GM19395 (cell line): ENCODE data around the gene LRRC71.

ENCODE experiments used
- ATAC-seq: cut with Tn5 transposase; IDR thresholded peaks from one replicate; pipeline ENCODE4 v1.9.1; 2021; ENCODE audit warnings: mild to moderate bottlenecking, moderate library complexity; ENCODE audit not compliant: unreplicated experiment

Gene LRRC71

GRCh38 chr1:156945881-156946661 lies 25.6 kb downstream of the LRRC71 start:
- no peak for ATAC-seq

GRCh38 chr1:156947127-156947526 lies 26.7 kb downstream of the LRRC71 start:
- no peak for ATAC-seq

GRCh38 chr1:156947818-156948525 lies 27.5 kb downstream of the LRRC71 start:
- no peak for ATAC-seq

- no peak for ATAC-seq
Measured at GRCh38 chr1:156948708-156949107, 28.3 kb downstream of the LRRC71 start.

- no peak for ATAC-seq
Measured at GRCh38 chr1:156949127-156949526, 28.7 kb downstream of the LRRC71 start.

- no peak for ATAC-seq
Measured at GRCh38 chr1:156951371-156951770, 30.9 kb downstream of the LRRC71 start.

GRCh38 chr1:156953571-156953970 lies 33.1 kb downstream of the LRRC71 start:
- ATAC-seq: no peak

- no peak for ATAC-seq
Measured at GRCh38 chr1:156956333-156956732, 35.9 kb downstream of the LRRC71 start.

- no peak for ATAC-seq
Measured at GRCh38 chr1:156957634-156958033, 37.2 kb downstream of the LRRC71 start.

- no peak for ATAC-seq
Measured at GRCh38 chr1:156958247-156958714, 37.8 kb downstream of the LRRC71 start.

GRCh38 chr1:156959414-156959813 lies 39.0 kb downstream of the LRRC71 start:
- no peak for ATAC-seq

GRCh38 chr1:156959925-156960324 lies 39.5 kb downstream of the LRRC71 start:
- ATAC-seq: no peak

- ATAC-seq: no peak
Measured at GRCh38 chr1:156961709-156962108, 41.3 kb downstream of the LRRC71 start.

- ATAC-seq: no peak
Measured at GRCh38 chr1:156963621-156964020, 43.2 kb downstream of the LRRC71 start.

- ATAC-seq: no peak
Measured at GRCh38 chr1:156964441-156964840, 44.0 kb downstream of the LRRC71 start.

GRCh38 chr1:156969496-156969895 lies 49.1 kb downstream of the LRRC71 start:
- ATAC-seq: no peak

GRCh38 chr1:156970017-156970416 lies 49.6 kb downstream of the LRRC71 start:
- ATAC-seq: no peak

- no peak for ATAC-seq
Measured at GRCh38 chr1:156973417-156973816, 53.0 kb downstream of the LRRC71 start.

GRCh38 chr1:156975084-156975483 lies 54.7 kb downstream of the LRRC71 start:
- no peak for ATAC-seq

- ATAC-seq: no peak
Measured at GRCh38 chr1:156980551-156980950, 60.1 kb downstream of the LRRC71 start.
